GM19043 (cell line): ENCODE measurements around the gene SLC22A31.
A peak's percentile ranks its signal among the peaks of the same experiment; 100 is the strongest.

Experiments used
- ATAC-seq: cut with Tn5 transposase; IDR thresholded peaks from one replicate; pipeline ENCODE4 v1.9.1; 2021; ENCODE audit warnings: low read depth; ENCODE audit not compliant: unreplicated experiment

Gene SLC22A31

DNA sequence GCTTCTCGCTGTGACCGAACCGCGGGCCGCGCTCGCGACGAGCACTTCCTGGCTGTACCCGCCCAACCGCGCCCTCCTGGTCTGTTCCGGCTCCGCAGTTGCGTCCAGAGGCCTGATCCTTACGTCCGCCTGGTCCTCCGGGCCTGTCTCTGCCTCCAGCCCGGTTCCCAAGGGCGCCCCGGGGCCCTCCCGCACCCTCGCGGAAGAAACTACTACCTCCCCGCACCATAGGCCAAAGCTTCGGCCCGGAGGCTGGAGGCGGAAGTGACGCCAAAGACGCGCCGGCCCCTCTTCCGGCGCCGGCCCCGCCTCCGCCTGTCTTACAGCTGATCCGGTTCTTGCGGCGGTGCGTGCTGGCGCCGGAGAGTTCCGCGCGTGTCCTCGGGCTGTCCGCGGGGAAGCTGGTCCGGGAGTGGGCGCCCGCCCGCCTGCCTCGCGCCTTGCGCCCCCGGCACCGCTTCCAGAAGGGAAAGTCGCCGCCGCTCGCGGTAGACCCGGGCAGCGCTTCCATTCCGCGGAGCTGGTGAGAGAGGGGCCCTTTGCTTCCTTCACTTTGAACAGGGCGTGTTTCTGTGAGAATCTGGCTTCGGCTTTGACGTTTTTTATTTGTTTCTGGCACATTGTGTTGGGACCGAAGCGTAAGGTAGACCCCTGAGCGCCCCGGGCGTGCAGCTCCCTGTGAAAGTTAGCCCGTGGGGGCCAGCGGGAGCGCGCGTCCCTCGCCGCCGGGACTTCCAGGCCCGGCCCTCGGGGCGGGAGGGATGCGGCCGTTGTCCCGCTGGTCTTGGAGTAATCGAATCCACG is 17.3 kb upstream of the SLC22A31 start, which contains the start of gene ZNF778:
TSS of gene ZNF778 (plus strand) at position 316 of the 804 bp plus-strand sequence. CDS start 3,425 bp downstream, outside the sequence.
- ATAC-seq, result peak; percentile 63

DNA sequence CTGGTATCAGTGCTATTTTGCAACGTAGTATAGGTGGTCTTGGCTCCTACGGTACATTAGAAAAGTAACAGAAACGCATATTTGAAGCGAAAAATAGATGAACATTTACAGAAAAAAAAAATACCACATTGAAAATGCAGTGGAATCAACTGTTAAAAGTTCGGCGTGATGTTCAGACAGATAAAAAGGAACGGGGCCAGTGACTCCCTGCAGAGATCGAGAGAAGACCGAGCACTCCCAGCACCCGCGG is 16.7 kb upstream of the SLC22A31 start:
- ATAC-seq, result no peak

DNA sequence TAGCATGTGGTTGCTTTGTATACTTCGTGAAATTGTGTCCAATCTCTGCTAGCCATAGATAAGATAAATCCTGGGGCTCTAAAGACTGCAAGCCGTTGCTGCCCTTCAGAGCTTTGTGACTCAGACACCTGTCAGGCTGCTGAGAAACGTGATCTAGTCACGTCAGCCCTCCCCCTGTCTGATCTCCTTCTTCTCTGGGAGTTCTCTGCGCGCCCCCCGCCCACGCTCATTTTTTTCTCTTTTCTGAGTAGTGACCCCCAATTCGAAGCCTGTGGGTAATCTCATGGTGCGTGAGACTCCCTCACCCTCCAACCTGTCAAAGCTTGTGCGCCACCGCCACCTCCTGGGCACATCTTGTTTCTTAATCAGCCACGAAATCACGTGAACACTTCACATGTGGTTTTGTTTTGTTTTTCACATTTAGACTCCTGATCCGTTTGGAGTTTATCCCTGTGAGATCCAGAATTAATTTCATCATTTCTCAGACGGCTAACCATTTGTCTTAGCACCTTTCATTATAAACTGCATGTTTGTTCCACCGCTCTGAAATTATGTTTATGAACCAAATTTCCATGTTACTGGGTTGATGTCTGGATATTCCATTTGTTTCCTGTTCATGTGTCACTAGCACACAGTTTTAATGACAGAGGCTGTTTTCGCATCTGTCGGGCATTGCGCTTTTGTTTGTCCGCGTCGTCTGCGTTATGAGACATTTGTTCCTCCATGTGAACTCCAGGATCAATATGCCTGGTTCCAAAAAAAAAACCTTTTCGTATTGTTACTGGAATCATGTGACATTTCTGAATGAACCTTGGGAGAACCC is 16.2 kb upstream of the SLC22A31 start:
- no peak for ATAC-seq

DNA sequence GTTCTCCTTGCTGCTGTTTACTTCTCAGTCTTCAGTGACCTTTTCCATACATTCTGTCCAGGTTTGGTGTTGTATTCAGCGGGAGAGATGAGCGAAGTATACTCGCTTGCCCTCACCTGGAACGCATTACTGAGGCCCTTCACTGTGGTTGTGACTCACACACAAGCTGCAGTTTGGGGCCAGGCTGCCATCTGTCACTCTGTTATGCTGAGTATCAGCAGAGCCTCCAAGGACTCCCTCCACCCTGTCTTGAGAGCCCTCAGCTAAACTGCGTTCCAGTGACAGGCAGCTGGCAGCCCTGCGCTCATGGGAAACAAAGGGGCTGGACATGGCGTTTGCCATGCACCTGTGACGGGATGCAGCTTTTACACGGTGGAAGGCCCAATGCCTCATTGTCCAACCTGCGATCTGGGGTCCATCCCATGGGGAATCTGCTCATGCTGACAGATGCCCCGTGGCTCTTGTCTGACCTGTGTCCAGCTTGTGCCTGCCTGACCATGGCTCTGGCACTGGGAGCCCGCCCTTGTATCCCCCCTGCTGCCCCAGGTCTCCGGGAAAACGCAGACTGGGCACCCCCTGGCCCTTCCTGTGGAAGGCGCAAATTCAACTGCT is 10.7 kb upstream of the SLC22A31 start:
- no peak for ATAC-seq

DNA sequence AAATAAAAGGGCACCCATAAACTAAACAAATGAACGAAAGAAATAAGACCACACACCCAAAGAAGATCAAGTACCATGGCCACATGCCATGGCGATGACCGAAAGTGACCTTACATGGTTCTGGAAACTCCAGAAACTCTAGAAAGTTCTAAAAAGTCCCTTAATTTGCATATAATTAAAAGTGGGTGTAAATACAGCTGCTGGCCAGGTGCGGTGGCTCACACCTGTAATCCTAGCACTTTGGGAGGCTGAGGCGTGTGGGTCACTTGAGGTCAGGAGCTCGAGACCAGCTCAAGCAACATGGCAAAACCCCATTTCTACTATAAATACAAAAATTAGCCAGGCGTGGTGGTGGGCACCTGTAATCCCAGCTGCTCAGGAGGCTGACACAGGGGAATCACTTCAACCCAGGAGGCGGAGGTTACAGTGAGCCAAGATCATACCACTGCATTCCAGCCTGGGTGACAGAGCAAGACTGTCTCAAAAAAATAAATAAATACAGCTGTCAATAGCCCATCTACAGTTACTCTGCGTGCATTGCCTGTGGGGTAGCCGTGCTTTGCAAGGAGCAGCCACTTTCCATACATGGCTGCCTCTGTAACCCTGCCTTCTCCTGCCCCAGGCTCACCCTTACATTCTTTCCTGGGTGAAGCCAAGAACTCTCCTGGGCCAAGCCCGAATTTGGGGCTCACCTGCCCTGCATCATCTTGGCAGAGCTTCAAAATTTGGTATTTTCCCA is 10.0 kb upstream of the SLC22A31 start:
- ATAC-seq, result no peak

DNA sequence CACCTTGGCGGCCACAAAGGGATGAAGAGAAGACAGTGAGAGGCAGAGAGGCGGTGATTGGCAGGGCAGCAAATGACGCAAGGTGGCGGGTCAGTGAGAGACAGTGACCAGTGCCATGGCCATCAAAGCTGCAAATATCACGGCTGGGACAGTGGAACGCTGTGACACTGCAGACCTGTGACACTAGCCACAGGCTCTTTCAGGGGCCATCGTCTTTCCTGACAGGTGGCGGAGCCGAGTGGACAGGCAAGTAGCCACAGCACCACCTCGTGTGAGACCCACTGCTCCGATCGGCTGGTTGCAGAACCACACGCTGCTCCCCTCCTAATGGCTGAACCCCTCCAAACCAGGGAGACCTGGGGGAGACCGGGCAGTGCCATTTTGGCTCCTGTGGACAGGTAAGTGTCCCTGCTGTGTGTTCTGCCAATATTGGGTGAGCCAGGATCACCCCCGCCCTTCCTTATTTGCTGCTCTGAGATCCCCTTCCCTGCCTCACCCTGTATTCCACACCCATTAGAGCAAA is 9.2 kb upstream of the SLC22A31 start:
- no peak for ATAC-seq

DNA sequence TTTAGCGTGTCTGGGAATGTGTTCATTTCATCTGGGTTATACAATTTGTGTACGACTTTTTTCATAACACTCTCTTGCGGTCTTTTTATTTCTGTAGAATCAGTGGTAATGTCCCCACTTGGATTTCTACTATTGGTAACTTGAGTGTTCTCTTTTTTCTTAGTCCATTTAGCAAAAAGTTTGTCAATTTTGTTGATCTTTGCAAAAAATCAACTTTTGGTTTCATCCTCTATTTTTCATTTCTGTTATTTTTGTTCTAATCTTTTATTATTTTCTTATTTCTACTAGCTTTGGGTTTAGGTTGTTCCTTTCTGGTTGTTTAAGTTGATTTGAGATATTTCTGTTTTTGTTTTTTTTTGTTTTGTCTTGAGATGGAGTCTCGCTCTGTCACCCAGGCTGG is 7.7 kb upstream of the SLC22A31 start:
- ATAC-seq, result no peak

DNA sequence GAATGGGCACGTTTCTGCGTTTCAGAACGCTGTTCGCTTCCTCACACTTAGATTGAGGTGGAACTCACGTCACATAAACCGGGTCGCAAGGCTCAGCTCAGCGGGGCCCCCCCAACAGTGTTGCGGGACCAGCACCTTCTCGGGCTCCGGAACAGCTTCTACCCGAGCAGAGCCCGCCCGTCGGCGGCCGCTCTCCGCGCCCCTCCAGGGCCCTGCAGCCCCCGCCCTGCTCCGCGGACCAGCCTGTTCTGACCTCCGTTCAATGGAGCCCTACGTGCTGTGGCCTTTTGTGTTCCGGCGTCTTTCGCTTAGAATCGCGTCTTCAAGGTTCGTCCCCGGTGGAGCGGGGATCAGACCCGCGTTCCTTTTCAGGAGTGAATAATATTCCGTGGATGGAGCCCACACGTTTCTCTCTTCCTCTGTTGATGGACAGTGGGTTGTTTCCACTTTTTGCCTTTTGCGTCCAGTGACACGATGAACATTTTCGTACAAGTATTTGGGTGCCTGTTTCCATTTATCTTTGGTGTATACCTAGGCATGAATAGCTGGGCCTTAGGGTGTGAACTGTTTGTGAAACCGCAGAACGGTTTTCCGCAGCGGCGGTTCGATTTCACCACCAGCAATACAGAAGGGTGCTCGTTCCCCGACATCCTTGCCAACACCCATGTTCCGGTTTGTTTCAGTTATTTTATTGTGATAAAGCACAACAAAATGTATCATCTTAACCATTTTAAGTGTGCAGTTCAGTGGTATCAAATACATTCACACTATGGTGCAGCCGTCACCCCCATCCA is 2.3 kb upstream of the SLC22A31 start:
- ATAC-seq, result no peak

DNA sequence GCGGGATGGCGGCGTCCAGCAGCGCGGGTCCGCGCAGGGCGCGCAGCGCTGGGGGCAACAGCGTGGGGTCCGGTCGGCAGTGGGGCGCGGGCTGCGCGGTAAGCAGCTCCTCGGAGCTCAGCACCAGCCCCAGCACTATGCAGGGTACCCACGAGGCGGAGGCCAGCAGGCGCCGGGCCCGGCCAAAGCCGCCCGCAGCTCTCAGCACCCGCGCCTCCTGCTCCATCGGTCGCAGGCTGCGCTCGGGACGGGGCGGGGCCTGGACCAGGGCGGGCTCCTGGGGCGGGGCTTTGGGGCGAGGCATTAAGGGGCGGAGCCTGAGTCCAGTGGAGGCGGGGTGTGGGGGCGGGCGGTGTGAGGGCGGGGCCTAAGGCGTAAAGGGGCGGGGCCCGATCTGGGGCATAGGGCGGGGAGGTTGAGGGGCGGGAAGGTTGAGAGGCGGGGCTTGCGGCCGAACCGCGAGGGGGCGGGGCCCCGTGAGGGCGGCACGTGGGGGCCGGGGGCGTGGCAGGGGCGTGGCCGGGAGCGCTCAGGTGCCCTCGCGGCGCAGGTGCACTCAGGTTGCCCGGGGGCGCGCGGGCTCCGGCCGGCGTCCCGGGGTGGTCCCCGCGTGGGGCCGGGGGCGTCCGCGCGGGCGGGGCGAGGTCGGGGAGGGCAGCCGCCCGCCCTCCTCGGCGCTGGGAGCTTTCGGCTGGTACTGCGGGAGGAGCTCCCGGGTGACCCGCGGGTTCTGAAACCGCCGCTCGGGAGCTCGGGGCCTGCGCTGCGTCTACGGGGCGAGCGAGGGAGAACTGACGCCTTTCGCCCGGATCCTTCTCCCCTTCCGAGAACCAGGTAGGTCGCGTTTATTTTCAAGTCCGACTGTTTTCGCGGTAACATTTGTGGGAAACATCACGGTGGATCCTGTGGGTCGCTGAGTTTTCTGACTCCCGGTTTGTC is 1.4 kb upstream of the SLC22A31 start:
- ATAC-seq, result no peak

DNA sequence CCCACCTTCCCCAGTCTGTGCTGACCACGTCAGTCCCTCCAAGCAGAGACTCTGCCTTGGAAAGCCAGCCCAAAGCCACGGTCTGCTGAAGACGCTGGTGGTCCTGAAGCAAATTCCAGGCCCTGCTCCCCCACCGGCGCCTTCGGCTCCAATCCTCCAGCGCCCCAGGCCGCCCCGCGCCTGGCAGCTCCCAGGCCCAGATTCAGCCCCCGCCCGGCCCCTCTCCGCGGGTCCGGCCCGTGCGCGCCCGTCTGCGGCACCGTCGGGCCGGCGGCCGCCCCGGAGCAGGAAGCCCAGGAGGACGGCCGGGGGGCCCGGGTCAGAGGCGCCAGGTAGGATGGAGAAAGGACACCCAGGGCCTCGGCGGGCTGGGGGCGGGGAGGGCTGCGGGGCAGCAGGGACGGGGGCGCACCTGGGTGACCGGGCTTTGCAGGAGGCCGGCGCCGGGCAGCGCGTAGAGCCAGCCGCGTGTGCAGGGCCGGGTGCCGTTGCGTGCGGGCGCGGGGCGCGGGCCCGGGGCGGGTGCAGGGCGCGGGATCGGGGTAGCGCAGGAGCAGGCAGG is 594 bp upstream of the SLC22A31 start:
- no peak for ATAC-seq

DNA sequence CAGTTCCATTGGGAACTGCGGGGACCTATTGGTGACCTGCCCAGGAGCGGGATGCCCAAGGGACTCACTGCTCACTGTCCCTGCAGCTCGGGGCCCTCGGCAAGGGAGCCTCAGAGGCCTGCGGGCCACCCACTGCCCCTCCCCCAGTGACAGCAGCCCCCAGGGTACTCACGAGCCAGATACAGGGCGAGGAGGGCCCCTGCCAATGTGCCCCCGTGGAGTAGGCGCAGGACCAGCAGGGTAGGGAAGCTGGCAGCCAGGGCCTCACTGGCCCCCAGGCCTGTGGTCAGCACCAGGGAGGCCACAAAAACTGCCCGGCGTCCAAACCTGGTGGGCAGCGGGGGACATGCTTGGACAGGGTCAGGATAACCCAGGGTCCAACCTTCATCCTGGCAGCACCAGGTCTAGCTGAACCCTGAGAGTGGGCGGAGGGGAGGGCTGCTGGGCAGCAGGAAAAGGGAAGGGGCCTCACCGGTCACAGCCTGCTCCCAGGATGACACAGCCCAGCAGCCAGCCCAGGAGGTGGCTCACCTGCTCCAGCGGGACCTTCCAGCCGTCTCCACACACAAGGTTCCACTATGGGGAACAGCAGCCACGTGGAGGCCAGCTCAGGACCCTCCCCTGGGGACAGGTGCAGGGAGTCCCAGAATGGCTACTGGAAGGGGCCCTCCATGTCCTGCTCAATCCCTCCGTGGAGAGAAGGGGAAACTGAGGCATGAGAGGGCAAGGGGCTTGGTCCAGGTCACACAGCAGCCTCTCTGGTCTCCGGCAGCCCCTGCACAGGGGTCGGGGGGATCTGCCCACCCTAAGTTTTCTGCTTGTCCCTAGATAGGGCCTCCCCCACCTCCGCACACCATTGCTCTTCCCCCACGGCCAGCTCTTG is 855 bp downstream of the SLC22A31 start:
- no peak for ATAC-seq

DNA sequence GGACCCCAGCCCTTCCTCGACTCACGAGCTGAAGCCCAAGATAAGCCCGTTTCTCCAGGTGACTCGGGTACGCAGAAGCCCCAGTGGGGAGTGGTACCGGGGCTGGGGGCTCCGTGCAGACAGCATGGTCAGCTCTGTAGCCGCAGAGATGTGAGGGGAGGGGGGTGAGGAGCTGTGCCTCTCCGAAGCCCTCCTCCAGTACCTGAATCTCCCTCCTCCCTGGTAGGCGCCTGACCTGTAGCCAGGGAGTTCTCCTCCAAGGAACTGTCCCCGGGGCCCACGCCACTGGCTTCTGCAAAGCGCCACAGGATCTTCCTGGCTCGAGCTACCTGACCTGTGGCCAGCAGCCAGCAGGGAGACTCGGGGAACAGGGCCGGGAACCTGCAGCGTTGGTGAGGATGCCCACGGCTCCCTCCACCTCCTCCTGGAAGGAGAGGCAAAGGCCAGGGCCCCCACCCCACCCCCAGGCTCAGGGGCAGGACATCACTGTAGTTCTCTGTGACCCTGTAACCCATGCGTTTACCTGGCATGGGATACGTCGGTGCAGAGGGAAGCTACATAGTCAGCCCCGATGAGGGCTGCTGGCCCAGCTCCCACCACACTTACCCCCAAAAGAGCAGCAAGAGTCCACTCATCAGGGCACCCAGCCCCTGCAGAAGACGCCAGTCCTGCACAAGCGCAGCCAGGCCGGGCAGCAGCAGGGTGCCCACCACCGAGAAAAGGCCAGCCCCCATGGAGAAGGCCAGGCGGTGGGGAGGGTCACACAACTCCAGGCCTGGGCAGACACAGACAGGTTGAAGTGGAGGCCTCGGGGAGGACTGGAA is 1.7 kb downstream of the SLC22A31 start:
- ATAC-seq, result no peak

DNA sequence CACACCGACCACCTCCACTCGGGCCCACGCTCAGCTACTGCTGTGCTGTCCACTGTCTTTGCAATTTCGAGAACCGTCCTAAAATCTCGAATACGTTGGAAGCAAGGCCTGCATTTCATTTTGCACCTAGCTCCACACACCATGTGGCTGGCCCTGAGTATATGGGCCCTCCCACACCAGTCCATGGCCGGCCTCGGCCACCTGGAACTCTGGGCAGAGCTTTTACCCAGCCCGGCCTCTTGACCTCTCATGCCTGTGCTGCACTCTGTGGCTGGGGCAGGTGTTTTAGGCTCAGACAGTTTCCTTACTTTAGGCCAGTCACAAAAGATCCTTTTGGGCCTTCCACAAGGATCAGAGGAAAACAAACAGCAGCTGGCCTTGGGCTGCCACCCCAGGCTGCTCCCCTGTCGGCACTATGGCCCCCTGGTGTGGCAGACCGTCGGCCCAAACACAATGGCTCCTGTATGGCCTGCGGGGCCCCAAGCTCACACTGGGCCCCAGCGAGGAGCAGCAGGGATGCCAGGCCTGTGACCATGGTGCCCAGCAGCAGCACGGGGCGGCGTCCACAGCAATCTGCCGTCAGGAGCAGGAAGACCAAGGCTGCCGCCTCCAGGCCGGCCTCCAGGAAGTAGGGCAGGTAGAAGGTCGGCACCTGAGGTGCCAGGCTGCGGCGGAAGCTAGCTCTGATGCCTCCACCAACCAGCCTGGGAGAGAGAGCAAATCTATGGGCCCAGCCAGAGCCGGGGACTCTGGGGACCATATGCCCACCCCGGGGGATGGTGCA is 2.5 kb downstream of the SLC22A31 start:
- ATAC-seq, result no peak

DNA sequence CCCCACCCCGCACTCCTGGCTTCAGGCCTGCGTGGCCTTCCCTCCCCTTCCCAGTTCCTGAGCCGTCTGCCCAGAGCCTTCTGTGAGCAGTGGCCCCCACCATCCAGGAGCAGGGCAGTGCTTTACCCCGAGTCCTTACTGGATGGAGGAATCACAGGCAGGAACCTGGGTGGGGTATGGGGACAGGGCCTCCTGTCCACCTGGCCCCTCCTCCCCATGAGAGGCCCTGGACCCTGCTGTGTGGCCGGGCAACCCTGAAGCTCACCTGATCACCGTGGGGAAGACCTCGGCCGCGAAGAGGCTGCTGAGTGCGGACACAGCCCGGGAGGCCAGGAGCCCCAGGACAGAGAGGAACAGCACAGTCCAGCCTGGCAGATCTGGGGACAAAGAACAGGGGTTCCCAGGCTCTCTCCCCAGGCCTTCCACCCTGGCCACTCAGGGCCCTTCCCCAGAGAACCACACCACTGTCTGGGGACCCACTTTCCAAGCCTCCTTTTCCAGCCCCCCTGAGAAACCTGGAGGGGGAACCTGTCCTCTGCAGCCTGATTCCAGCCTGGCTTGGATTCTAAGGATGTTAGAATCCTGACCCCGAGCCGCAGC is 3.2 kb downstream of the SLC22A31 start:
- ATAC-seq, result no peak

DNA sequence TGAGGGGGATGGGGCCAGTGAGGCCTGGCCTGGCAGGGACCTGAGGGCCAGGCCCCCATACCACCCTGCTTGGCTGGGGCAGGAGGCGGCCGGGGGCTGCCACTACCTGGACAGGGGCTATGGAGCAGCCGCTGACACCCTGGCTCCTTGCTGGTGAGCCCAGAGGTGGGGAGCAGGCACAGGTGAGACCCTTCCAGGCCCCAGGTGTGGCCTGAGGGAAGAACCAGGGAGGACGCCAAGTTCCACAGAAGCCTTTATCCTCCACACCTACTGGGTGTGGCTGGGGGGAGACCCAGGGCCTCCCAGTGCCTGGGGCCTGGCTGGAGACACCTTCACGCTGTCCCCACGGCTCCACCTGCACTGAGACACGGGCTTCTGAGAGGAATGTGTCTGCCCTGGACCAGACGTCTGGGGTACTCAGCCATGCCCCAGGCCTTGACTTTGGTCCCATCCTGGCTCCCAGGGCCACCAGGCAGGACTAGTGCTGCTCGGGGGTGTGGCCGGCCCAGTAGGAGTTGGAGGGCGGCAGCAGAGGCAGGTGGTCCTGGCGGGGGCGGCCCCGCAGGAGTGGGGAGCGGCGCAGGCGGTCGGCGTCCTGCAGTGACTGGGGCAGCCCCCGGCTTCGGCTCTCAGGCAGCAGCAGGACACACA is 4.7 kb downstream of the SLC22A31 start:
- ATAC-seq, result no peak
